ENCODE data around the gene MRPL11. TPM values are rescaled to one million over a fixed set of nuclear protein-coding genes. Genes with fewer than 3 reads are reported as not detected.

MRPL11 gene
- total RNA-seq, 4 donors from 2014 or later, result 24.7 to 34.9 (median 28.9) TPM

- TF ChIP-seq, protein P1, sequence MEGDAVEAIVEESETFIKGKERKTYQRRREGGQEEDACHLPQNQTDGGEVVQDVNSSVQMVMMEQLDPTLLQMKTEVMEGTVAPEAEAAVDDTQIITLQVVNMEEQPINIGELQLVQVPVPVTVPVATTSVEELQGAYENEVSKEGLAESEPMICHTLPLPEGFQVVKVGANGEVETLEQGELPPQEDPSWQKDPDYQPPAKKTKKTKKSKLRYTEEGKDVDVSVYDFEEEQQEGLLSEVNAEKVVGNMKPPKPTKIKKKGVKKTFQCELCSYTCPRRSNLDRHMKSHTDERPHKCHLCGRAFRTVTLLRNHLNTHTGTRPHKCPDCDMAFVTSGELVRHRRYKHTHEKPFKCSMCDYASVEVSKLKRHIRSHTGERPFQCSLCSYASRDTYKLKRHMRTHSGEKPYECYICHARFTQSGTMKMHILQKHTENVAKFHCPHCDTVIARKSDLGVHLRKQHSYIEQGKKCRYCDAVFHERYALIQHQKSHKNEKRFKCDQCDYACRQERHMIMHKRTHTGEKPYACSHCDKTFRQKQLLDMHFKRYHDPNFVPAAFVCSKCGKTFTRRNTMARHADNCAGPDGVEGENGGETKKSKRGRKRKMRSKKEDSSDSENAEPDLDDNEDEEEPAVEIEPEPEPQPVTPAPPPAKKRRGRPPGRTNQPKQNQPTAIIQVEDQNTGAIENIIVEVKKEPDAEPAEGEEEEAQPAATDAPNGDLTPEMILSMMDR (IDR thresholded peaks at IDR 0.05), result no peak
- no peak for TF ChIP-seq POLR2A (IDR thresholded peaks at IDR 0.05)
- DNase-seq, result no peak
- no peaks in the 10 kb centered on the region for H3K9me3 ChIP-seq
- H3K4me1 ChIP-seq, result no peaks in the 10 kb centered on the region
- no peak overlapping the region for H3K4me3 ChIP-seq
- no peaks in the 10 kb centered on the region for H3K27me3 ChIP-seq
- H3K27ac ChIP-seq, result no peak overlapping the region
- no peaks in the 10 kb centered on the region for H3K36me3 ChIP-seq
Measured at GRCh38 chr11:66393954-66394353, 44.7 kb downstream of the MRPL11 start.

DNA sequence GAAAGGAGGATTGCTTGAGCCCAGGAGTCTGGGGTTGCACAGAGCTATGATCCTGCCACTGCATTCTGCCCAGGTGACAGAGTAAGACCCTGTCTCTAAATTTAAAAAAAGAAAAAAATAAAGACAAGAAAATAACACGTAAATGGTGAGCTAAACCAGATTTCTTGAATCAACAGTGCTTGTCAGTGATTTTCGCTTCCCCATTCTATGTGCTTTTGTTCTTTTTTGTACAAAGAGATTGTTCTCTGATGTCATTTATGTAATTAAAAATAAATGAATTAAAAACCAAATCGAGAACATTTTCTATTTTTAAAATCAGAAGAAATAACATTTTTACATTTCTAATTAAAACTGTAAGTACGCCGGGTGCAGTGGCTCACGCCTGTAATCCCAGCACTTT is 47.3 kb downstream of the MRPL11 start:
- Histone ChIP-seq H3K4me3 (no peak overlapping the region), H3K27me3 (no peaks in the 10 kb centered on the region), H3K36me3 (no peaks in the 10 kb centered on the region), H3K9me3 (no peaks in the 10 kb centered on the region), H3K27ac (no peak overlapping the region), H3K4me1 (peaks cover 0 to 5% (median 0%) of the 10 kb centered on the region in 4 donors)
- no peak for TF ChIP-seq POLR2A (IDR thresholded peaks at IDR 0.05)
- TF ChIP-seq, protein P1 (IDR thresholded peaks at IDR 0.05), result no peak
- DNase-seq, result no peak

- H3K4me3 ChIP-seq, result no peak overlapping the region
- peak; percentile 66 to 92 (median 81) for DNase-seq
- peaks cover 0 to 6% (median 0%) of the 10 kb centered on the region in 4 donors for H3K4me1 ChIP-seq
- TF ChIP-seq, protein P1 (IDR thresholded peaks at IDR 0.05), result peak in 5 of 6 experiments; percentile 38 to 77 (median 71)
- TF ChIP-seq POLR2A (IDR thresholded peaks at IDR 0.05), result no peak
- H3K27ac ChIP-seq, result no peak overlapping the region
- H3K36me3 ChIP-seq, result no peaks in the 10 kb centered on the region
- no peaks in the 10 kb centered on the region for H3K27me3 ChIP-seq
- no peaks in the 10 kb centered on the region for H3K9me3 ChIP-seq
Measured at GRCh38 chr11:66388780-66389386, 49.8 kb downstream of the MRPL11 start.

- Histone ChIP-seq H3K4me1 (peaks cover 0 to 6% (median 0%) of the 10 kb centered on the region in 4 donors), H3K9me3 (no peaks in the 10 kb centered on the region), H3K27ac (no peak overlapping the region), H3K4me3 (peak overlapping the region in 2 of 4 donors; percentile 18 to 42), H3K27me3 (no peaks in the 10 kb centered on the region), H3K36me3 (no peaks in the 10 kb centered on the region)
- TF ChIP-seq POLR2A (IDR thresholded peaks at IDR 0.05), result no peak
- TF ChIP-seq, protein P1 (IDR thresholded peaks at IDR 0.05), result peak; percentile 76 to 97 (median 87)
- peak; percentile 82 to 95 (median 86) for DNase-seq
Measured at GRCh38 chr11:66386171-66387069, 52.2 kb downstream of the MRPL11 start.

Small RNA genes lying within 50 kb of the gene (small RNA-seq; reads per million reads assigned to genes)
- gene RF00416 (0 reads per million in 2 donors), gene RNU1-84P (0 reads per million in 2 donors)

Other genes starting within 250 kb of the MRPL11 start
- 10 to 100 TPM in 3 of 4 donors, 1 to 10 TPM in 1; 8.3 to 28.0 (median 13.2) TPM for gene KLC2, start 181.1 kb downstream of the MRPL11 start, total RNA-seq
- gene RAB1B, start 170.2 kb downstream of the MRPL11 start, total RNA-seq, result 100 to 1,000 TPM in 2 of 4 donors, 10 to 100 TPM in 2; 80.0 to 161 (median 103) TPM
- gene CNIH2, start 160.7 kb downstream of the MRPL11 start, total RNA-seq, result not detected
- gene YIF1A, start 149.7 kb downstream of the MRPL11 start, total RNA-seq, result 100 to 1,000 TPM in 3 of 4 donors, 10 to 100 TPM in 1; 52.0 to 132 (median 115) TPM
- under 1 TPM in 2 of 4 donors, not detected in 2; 0.27 to 0.35 TPM for gene TMEM151A, start 147.0 kb downstream of the MRPL11 start, total RNA-seq
- gene CD248, start 121.8 kb downstream of the MRPL11 start, total RNA-seq, result 10 to 100 TPM in 3 of 4 donors, 1 to 10 TPM in 1; 2.9 to 44.6 (median 12.0) TPM
- 10 to 100 TPM in 2 of 4 donors, 1 to 10 TPM in 2; 4.1 to 18.9 (median 10.8) TPM for gene RIN1, start 102.4 kb downstream of the MRPL11 start, total RNA-seq
- gene BRMS1, start 93.7 kb downstream of the MRPL11 start, total RNA-seq, result 10 to 100 TPM; 36.9 to 63.5 (median 50.3) TPM
- 10 to 100 TPM in 3 of 4 donors, 1 to 10 TPM in 1; 1.7 to 21.9 (median 18.8) TPM for gene B4GAT1, start 91.2 kb downstream of the MRPL11 start, total RNA-seq
- gene SLC29A2, start 67.1 kb downstream of the MRPL11 start, total RNA-seq, result 10 to 100 TPM in 3 of 4 donors, 1 to 10 TPM in 1; 7.4 to 21.6 (median 17.1) TPM
- gene NPAS4, start 17.8 kb downstream of the MRPL11 start, total RNA-seq, result not detected
- 10 to 100 TPM in 2 of 4 donors, 1 to 10 TPM in 2; 5.6 to 11.6 (median 10.0) TPM for gene PELI3, start 28.1 kb upstream of the MRPL11 start, total RNA-seq
- gene DPP3, start 41.6 kb upstream of the MRPL11 start, total RNA-seq, result 10 to 100 TPM; 58.3 to 66.8 (median 63.2) TPM
- gene BBS1, start 71.8 kb upstream of the MRPL11 start, total RNA-seq, result 100 to 1,000 TPM in 1 of 4 donors, 10 to 100 TPM in 3; 25.6 to 167 (median 73.4) TPM
- gene ZDHHC24, start 107.2 kb upstream of the MRPL11 start, total RNA-seq, result 10 to 100 TPM in 3 of 4 donors, 1 to 10 TPM in 1; 9.1 to 29.3 (median 15.3) TPM
- gene ACTN3, start 108.1 kb upstream of the MRPL11 start, total RNA-seq, result not detected
- 10 to 100 TPM in 3 of 4 donors, 1 to 10 TPM in 1; 5.4 to 24.3 (median 21.8) TPM for gene CTSF, start 129.8 kb upstream of the MRPL11 start, total RNA-seq
- gene CCDC87, start 154.2 kb upstream of the MRPL11 start, total RNA-seq, result under 1 TPM in 2 of 4 donors, not detected in 2; 0.35 to 0.38 TPM
- gene CCS, start 154.3 kb upstream of the MRPL11 start, total RNA-seq, result 10 to 100 TPM; 30.6 to 70.1 (median 47.2) TPM
- gene RBM14, start 177.8 kb upstream of the MRPL11 start, total RNA-seq, result 10 to 100 TPM; 56.7 to 91.4 (median 74.6) TPM
- gene RBM4, start 199.9 kb upstream of the MRPL11 start, total RNA-seq, result 10 to 100 TPM; 64.6 to 90.8 (median 75.3) TPM
- 10 to 100 TPM; 15.2 to 33.0 (median 21.7) TPM for gene RBM4B, start 239.0 kb upstream of the MRPL11 start, total RNA-seq

Measured in Peyer's patch (tissue), 4 donors.